ENCODE data around the gene CLIP4.

Gene CLIP4

DNA sequence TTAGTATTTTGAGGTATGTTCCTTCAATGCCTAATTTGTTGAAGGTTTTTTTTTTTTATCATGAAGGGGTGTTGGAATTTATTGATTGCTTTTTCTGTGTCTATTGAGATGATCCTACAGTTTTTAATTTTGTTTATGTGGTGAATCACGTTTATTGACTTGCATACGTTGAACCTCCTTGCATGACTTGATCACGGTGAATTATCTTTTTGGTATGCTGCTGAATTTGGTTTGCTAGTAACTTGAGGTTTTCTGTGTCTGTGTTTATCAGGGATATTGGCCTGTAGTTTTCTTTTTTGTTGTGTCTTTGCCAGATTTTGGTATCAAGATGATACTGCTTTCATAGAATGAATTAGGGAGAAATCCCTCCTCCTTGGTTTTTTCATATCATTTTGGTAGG lies 23.9 kb downstream of the CLIP4 start:
- H3K4me3 ChIP-seq (ENCODE audit: low read depth, low read length): no peak overlapping the region
- no peak for DNase-seq (ENCODE audit: low read depth, low spot score)
- POLR2A ChIA-PET: no interaction called here
- CTCF ChIA-PET: no interaction called here
- TF ChIP-seq, protein P1, sequence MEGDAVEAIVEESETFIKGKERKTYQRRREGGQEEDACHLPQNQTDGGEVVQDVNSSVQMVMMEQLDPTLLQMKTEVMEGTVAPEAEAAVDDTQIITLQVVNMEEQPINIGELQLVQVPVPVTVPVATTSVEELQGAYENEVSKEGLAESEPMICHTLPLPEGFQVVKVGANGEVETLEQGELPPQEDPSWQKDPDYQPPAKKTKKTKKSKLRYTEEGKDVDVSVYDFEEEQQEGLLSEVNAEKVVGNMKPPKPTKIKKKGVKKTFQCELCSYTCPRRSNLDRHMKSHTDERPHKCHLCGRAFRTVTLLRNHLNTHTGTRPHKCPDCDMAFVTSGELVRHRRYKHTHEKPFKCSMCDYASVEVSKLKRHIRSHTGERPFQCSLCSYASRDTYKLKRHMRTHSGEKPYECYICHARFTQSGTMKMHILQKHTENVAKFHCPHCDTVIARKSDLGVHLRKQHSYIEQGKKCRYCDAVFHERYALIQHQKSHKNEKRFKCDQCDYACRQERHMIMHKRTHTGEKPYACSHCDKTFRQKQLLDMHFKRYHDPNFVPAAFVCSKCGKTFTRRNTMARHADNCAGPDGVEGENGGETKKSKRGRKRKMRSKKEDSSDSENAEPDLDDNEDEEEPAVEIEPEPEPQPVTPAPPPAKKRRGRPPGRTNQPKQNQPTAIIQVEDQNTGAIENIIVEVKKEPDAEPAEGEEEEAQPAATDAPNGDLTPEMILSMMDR (IDR thresholded peaks at IDR 0.05; ENCODE audit: insufficient read depth, low read length, missing control alignments): no peak

DNA sequence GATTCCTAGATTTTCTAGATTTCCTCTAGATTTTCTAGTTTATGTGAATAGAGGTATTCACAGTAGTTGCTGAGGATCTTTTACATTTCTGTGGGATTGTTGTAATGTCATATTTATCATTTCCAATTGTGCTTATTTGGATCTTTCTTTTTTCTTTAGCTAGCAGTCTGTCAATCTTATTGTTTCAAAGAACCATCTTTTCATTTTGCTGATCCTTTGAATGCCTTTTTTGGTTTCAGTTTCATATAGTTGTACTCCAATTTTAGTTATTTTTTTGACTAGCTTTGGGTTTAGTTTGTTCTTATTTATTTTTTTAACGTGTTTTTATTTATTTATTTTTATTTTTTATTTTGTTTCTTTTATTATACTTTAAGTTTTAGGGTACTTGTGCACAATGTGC lies 24.5 kb downstream of the CLIP4 start:
- H3K4me3 ChIP-seq (ENCODE audit: low read depth, low read length): no peak overlapping the region

DNA sequence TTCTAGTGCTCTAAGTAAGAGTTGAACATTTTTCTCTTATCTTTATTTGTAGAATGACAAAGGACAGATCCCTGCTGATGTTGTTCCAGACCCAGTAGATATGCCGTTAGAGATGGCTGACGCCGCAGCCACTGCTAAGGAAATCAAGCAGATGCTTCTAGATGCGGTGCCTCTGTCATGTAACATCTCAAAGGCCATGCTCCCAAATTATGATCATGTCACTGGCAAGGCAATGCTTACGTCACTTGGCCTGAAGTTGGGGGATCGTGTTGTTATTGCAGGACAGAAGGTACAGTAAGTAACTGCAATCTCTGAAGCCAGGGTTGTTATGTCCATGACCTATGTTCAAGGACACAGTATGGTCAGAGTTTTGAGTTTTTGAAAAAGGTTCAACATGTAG lies 28.4 kb downstream of the CLIP4 start:
- ChIA-PET POLR2A (no interaction called here), CTCF (no interaction called here)
- TF ChIP-seq, protein P1 (IDR thresholded peaks at IDR 0.05; ENCODE audit: insufficient read depth, low read length, missing control alignments): no peak

More for the DNA sequence above, 24.5 kb downstream of the CLIP4 start:
- TF ChIP-seq, protein P1 (IDR thresholded peaks at IDR 0.05; ENCODE audit: insufficient read depth, low read length, missing control alignments): no peak
- ChIA-PET CTCF (no interaction called here), POLR2A (no interaction called here)
- no peak for DNase-seq (ENCODE audit: low read depth, low spot score)

DNA sequence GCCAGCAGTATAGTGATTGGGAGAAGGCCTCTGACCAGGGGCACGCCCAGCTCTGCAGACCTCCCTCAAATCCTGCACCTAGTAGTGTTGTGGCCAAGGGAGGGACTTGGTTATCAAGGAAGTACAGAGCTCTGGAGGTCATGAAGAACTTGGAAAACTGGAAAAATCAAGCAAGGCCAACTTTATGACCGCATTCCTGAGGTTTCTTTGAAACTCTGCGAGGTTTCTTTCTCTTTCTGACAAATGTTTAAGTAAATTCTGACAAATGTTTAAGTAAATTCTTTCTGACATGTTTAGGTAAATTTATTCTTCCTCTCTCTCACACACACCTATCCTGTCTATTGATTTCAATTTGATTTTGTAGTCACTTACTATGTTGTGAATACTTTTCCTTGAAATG lies 31.0 kb downstream of the CLIP4 start:
- TF ChIP-seq, protein P1 (IDR thresholded peaks at IDR 0.05; ENCODE audit: insufficient read depth, low read length, missing control alignments): no peak
- H3K4me3 ChIP-seq (ENCODE audit: low read depth, low read length): no peak overlapping the region
- DNase-seq (ENCODE audit: low read depth, low spot score): no peak
- CTCF ChIA-PET: interaction anchor here (0.6 kb wide), 1 partner anchor 16 kb away, joined by 3 read pairs; no protein-coding TSS in a partner anchor
- POLR2A ChIA-PET: no interaction called here

More for the DNA sequence above, 28.4 kb downstream of the CLIP4 start:
- no peak for DNase-seq (ENCODE audit: low read depth, low spot score)
- H3K4me3 ChIP-seq (ENCODE audit: low read depth, low read length): no peak overlapping the region

DNA sequence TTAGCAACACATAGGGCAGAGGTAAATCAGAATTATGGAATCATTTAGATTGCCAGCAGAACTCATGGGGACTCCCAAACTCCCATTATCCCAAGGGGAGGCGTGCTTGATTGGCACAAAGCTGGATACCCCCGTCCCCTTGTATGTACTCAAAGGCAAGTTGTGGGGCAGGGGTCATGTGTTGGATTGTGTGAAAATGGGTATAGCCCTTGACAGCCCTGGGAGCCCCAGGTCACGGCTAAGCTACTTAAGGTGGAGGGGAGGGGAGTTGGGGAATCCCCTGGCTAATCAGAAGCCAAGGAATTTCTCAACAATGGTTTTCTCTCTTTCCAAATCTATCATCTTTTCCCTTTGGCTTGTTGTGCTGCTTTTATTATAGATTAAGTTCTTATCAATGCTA lies 32.7 kb downstream of the CLIP4 start:
- no peak overlapping the region for H3K4me3 ChIP-seq (ENCODE audit: low read depth, low read length)
- TF ChIP-seq, protein P1 (IDR thresholded peaks at IDR 0.05; ENCODE audit: insufficient read depth, low read length, missing control alignments): no peak
- ChIA-PET POLR2A (interaction anchor here (0.5 kb wide), 1 partner anchor 31 kb away, joined by 3 read pairs; no protein-coding TSS in a partner anchor), CTCF (interaction anchor here (1.0 to 1.4 kb wide), 2 partner anchors 17 to 34 kb away, joined by 3 to 5 read pairs; no protein-coding TSS in a partner anchor)
- no peak for DNase-seq (ENCODE audit: low read depth, low spot score)

DNA sequence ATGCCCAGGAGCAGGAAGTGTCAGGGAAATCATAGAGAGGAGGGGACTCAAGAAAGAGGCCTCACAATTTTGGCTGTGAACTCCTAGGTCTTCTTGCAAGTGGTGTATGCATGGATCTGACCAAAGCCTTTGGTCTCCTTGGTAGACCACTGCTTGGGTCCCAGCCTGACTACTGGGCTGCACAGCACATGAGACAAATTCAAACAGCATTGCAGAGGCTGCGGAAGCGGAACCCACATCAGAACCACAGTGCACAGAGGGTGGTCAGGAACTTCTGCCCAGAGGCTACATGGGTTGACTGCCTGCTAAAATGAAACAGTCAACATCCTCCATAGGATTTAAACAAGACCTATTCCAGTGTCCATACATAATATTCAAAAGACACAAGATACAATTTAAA lies 39.4 kb downstream of the CLIP4 start:
- TF ChIP-seq, protein P1 (IDR thresholded peaks at IDR 0.05; ENCODE audit: insufficient read depth, low read length, missing control alignments): no peak
- no peak overlapping the region for H3K4me3 ChIP-seq (ENCODE audit: low read depth, low read length)
- POLR2A ChIA-PET: no interaction called here
- CTCF ChIA-PET: interaction anchor here (1.1 kb wide), 1 partner anchor 15 kb away, joined by 3 read pairs; no protein-coding TSS in a partner anchor
- no peak for DNase-seq (ENCODE audit: low read depth, low spot score)

Measured in AG04449 (cell line).